OCI-LY3 (cell line): ENCODE results near the gene ACTR6.
A peak's percentile ranks its signal among the peaks of the same experiment; 100 is the strongest.

Source experiments
- H2AFZ ChIP-seq: fragments of 200-600, 300-600 bp; shearing (Covaris generic); 2 replicates; pipeline ENCODE4 v1.6.0; 2014; ENCODE audit warnings: antibody characterized with exemption, low read depth, low read length
- H3K27ac ChIP-seq: fragments of 200-600, 300-600 bp; sonication (generic); 2 replicates; pipeline ENCODE4 v1.5.1; 2014; ENCODE audit warnings: mild to moderate bottlenecking, low read length, moderate library complexity, mixed read lengths
- H3K27me3 ChIP-seq: fragments of 200-600, 300-600 bp; sonication (generic); 2 replicates; pipeline ENCODE4 v1.6.1; 2014; ENCODE audit warnings: low read depth, low read length, mixed read lengths
- H3K36me3 ChIP-seq: fragments of 200-600, 300-600 bp; sonication (generic); replicated peaks from 2 replicates; pipeline ENCODE3; 2014; ENCODE audit warnings: low read depth, low read length, mixed read lengths
- H3K4me1 ChIP-seq: fragments of 300-600, 200-600 bp; sonication (generic); 2 replicates; pipeline ENCODE4 v1.6.1; 2014; ENCODE audit warnings: low read length, mixed read lengths
- H3K4me2 ChIP-seq: fragments of 200-600, 300-600 bp; sonication (generic); 2 replicates; pipeline ENCODE4 v1.6.1; 2014; ENCODE audit warnings: low read length, mixed read lengths
- H3K4me3 ChIP-seq: fragments of 300-600, 200-600 bp; sonication (generic); 2 replicates; pipeline ENCODE4 v1.5.1; 2014; ENCODE audit warnings: antibody characterized with exemption, mild to moderate bottlenecking, low read length, moderate library complexity
- H3K79me2 ChIP-seq: fragments of 300-600, 200-600 bp; shearing (Covaris generic); 2 replicates; pipeline ENCODE4 v1.6.1; 2014; ENCODE audit warnings: mild to moderate bottlenecking, low read length, mixed read lengths
- H3K9ac ChIP-seq: fragments of 300-600, 200-600 bp; shearing (Covaris generic); 2 replicates; pipeline ENCODE4 v1.6.0; 2014; ENCODE audit warnings: mild to moderate bottlenecking, low read length, moderate library complexity
- H3K9me3 ChIP-seq: fragments of 200-600, 300-600 bp; shearing (Covaris generic); 2 replicates; pipeline ENCODE4 v1.6.1; 2014; ENCODE audit warnings: low read length, mixed read lengths; ENCODE audit not compliant: insufficient read depth
- H4K20me1 ChIP-seq: fragments of 200-600, 300-600 bp; sonication (generic); 2 replicates; pipeline ENCODE4 v1.6.1; 2016; ENCODE audit warnings: low read length, mixed read lengths; ENCODE audit not compliant: insufficient read depth
- EZH2phosphoT487 ChIP-seq: fragments of 200-600 bp; shearing (Covaris generic); IDR thresholded peaks from 2 replicates; pipeline ENCODE4 v1.6.1; 2018; ENCODE audit warnings: antibody characterized with exemption, mixed run types, low read depth
- TF ChIP-seq, protein P1 (sequence below): fragments of 200-600, 300-600 bp; sonication (generic); IDR thresholded peaks from 2 replicates; pipeline ENCODE4 v1.5.1; 2014; ENCODE audit warnings: antibody characterized with exemption, low read length, low read depth

ACTR6 gene

DNA sequence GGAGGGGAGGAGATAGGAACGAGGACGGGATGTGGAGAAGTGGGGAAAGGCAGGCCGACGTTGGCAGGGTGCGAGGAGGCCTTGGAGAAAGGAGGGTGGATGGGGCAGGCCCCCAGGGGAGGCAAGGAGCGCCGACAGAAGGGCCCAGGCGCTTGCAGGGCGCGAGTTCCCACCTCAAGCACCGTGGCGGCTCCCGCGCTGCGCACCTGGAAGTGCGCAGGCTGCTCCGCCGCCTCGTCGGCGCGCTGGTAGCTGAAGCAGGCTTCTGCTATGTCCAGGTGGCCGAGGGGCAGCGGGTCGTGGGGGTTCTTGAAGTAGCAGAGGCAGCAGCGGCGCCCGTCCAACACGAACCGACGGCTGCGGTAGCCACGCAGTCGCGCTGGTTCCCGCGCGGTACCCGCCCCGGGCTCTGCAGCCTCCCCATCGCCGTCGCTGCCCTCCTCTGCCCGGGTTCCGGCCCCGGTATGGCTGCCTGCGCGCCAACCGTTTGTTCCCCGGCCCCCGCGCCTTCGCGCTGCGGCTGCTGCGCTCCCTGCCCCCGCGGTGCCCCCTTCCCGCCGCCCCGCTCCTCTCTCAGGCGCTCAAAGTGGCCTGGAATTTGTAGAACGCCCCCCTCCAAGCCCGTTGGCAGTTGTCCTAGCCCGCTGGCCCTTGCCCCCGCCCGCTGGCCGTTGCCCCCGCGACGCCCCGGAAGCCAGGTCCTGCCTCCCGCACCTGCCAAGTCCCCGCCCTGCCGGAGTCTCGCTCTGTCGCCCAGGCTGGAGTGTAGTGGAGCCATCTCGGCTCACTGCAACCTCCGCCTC lies 1.1 kb upstream of the ACTR6 start:
- Histone ChIP-seq H3K27ac (peak overlapping the region; percentile 57), H2AFZ (peak overlapping the region; percentile 68; the same call in 1 of the 2 replicates), H4K20me1 (no peaks in the 10 kb centered on the region), H3K4me2 (peak overlapping the region; percentile 91), H3K4me3 (peak overlapping the region; percentile 88), H3K9ac (peak overlapping the region; percentile 73), H3K9me3 (no peaks in the 10 kb centered on the region), H3K79me2 (peaks cover 25% of the 10 kb centered on the region), H3K27me3 (no peaks in the 10 kb centered on the region), H3K4me1 (peaks cover 3% of the 10 kb centered on the region; the same call in 1 of the 2 replicates), H3K36me3 (peaks cover 3% of the 10 kb centered on the region)
- TF ChIP-seq, protein P1, sequence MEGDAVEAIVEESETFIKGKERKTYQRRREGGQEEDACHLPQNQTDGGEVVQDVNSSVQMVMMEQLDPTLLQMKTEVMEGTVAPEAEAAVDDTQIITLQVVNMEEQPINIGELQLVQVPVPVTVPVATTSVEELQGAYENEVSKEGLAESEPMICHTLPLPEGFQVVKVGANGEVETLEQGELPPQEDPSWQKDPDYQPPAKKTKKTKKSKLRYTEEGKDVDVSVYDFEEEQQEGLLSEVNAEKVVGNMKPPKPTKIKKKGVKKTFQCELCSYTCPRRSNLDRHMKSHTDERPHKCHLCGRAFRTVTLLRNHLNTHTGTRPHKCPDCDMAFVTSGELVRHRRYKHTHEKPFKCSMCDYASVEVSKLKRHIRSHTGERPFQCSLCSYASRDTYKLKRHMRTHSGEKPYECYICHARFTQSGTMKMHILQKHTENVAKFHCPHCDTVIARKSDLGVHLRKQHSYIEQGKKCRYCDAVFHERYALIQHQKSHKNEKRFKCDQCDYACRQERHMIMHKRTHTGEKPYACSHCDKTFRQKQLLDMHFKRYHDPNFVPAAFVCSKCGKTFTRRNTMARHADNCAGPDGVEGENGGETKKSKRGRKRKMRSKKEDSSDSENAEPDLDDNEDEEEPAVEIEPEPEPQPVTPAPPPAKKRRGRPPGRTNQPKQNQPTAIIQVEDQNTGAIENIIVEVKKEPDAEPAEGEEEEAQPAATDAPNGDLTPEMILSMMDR = no peak
- TF ChIP-seq EZH2phosphoT487 = no peak

DNA sequence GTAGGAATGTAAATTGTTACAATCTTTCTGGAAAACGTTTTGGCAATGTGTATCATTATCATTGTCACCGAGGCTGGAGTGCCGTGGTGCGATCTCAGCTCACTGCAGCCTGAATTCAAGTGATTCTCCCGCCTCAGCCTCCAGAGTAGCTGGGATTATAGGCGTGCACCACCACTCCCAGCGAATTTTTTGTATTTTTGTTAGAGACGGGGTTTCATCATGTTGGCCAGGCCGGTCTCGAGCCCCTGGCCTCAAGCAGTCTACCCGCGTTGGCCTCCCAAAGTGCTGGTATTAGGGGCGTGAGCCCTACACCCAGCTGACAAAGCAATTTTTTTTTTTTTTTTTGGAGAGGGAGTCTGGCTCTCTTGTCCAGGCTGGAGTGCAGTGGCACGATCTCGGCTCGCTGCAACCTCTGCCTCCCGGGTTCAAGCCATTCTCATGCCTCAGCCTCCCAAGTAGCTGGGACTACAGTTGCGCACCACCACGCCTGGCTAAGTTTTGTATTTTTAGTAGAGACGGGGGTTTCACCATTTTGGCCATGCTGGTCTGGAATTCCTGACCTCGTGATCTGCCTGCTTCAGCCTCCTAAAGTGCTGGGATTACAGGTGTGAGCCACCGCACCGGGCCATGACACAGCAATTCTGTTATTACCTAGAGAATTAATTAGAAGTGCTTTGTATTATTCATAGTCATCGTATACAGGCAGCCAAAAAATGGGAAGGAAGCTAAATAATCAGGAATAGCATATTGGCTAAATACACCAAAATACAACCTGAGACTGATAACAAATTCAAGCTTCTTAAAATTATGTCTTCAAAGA lies 1.2 kb downstream of the ACTR6 start:
- H3K79me2 ChIP-seq = peaks cover 25% of the 10 kb centered on the region
- H2AFZ ChIP-seq = no peak overlapping the region
- H3K4me1 ChIP-seq = peaks cover 3% of the 10 kb centered on the region; the same call in 1 of the 2 replicates
- H3K4me2 ChIP-seq = peak overlapping the region; percentile 79
- H3K9me3 ChIP-seq = no peaks in the 10 kb centered on the region
- peak overlapping the region; percentile 88 for H3K4me3 ChIP-seq
- no peak for TF ChIP-seq EZH2phosphoT487
- TF ChIP-seq, protein P1 = no peak
- H4K20me1 ChIP-seq = no peaks in the 10 kb centered on the region
- no peaks in the 10 kb centered on the region for H3K36me3 ChIP-seq
- H3K9ac ChIP-seq = peak overlapping the region; percentile 85; the same call in 1 of the 2 replicates
- H3K27ac ChIP-seq = no peak overlapping the region
- no peaks in the 10 kb centered on the region for H3K27me3 ChIP-seq

DNA sequence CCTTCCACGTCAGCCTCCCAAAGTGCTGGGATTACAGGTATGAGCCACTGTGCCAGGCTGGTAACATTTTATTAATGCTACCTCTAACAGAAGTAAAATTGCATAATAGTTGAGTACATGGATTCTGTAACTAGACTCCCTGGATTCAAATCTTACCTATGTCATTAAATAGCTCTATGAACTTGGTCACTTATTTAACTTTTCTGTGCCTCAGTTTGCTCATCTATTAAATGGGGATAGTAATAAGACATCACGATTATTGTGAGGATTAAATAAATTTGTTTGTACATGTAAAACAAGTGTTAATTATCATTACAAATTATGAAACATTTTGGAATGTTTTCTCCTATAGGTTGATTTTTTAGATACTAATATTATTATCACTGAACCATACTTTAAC lies 6.7 kb downstream of the ACTR6 start:
- Histone ChIP-seq H3K4me2 (no peak overlapping the region), H3K27me3 (no peaks in the 10 kb centered on the region), H3K4me3 (no peak overlapping the region), H3K9me3 (no peaks in the 10 kb centered on the region), H3K9ac (no peak overlapping the region), H3K36me3 (peaks cover 4% of the 10 kb centered on the region), H4K20me1 (no peaks in the 10 kb centered on the region), H3K4me1 (no peaks in the 10 kb centered on the region), H3K79me2 (peaks cover 8% of the 10 kb centered on the region), H3K27ac (no peak overlapping the region), H2AFZ (no peak overlapping the region)
- no peak for TF ChIP-seq EZH2phosphoT487
- TF ChIP-seq, protein P1 = no peak

DNA sequence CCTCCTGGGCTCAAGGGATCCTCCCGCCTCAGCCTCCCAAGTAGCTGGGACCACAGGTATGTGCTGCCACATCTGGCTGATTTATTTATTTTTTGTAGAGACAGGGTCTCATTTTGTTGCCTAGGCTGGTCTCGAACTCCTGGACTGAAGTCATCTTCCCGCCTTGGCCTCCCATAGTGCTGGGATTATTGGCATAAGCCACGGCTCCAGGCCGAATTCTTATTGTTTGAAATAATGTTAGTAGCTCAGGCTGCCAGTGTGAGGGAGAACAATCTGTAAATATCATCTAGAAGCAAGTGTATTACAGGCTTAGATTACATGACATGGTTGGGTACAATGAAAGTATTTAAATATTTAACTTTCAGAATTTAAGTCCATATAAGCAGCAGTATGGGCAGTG lies 8.2 kb downstream of the ACTR6 start:
- TF ChIP-seq, protein P1 = no peak
- no peak for TF ChIP-seq EZH2phosphoT487
- Histone ChIP-seq H3K27me3 (no peaks in the 10 kb centered on the region), H3K9me3 (no peaks in the 10 kb centered on the region), H3K4me3 (no peak overlapping the region), H3K36me3 (peaks cover 10% of the 10 kb centered on the region), H2AFZ (no peak overlapping the region), H3K27ac (no peak overlapping the region), H3K9ac (no peak overlapping the region), H3K4me1 (no peaks in the 10 kb centered on the region), H3K4me2 (no peak overlapping the region), H4K20me1 (no peaks in the 10 kb centered on the region), H3K79me2 (no peaks in the 10 kb centered on the region; the same call in 1 of the 2 replicates)
